ENCODE measurements around the gene UNC5C. TPM values are rescaled to one million over a fixed set of nuclear protein-coding genes. Genes with fewer than 3 reads are reported as not detected.

The UNC5C gene
- 1 to 10 TPM; 1.6 to 4.4 (median 3.2) TPM for total RNA-seq

GRCh38 chr4:95548738-95549245 is at the start of gene UNC5C:
Gene UNC5C (minus strand): TSS chr4:95548973.
- TF ChIP-seq POLR2A (IDR thresholded peaks at IDR 0.05) (peak; percentile 41 to 59), POLR2AphosphoS5 (IDR thresholded peaks at IDR 0.05) (no peak), CTCF (IDR thresholded peaks at IDR 0.05) (no peak), EP300 (IDR thresholded peaks at IDR 0.05) (no peak)
- H3K27me3 ChIP-seq: peaks cover 39% of the 10 kb centered on the region
- 0% methylated on average over 5 of the region's 37 CpGs; no CpG with 5 or more reads in 1 of the 2 donors for WGBS, 2 donors (ENCODE audit: low coverage in 1 of 2)

GRCh38 chr4:95596676-95597075 is 47.9 kb upstream of the UNC5C start:
- WGBS, 2 donors (ENCODE audit: low coverage in 1 of 2): 92 to 93% methylated on average over 6 to 7 of the region's 7 CpGs
- no peak for TF ChIP-seq POLR2AphosphoS5 (IDR thresholded peaks at IDR 0.05)
- Histone ChIP-seq H3K27ac (no peak overlapping the region), H3K4me3 (no peak overlapping the region), H3K4me1 (no peaks in the 10 kb centered on the region), H3K36me3 (no peaks in the 10 kb centered on the region), H3K9me3 (no peaks in the 10 kb centered on the region), H3K27me3 (no peaks in the 10 kb centered on the region)
- no peak for ATAC-seq

More at GRCh38 chr4:95548738-95549245, at the start of gene UNC5C:
- Histone ChIP-seq H3K27ac (peak within 1 kb of the TSS in 3 of 4 donors; percentile 68 to 84 (median 79)), H3K4me1 (peaks cover 0 to 30% (median 0%) of the 10 kb centered on the region in 3 donors), H3K9me3 (no peaks in the 10 kb centered on the region), H3K36me3 (no peaks in the 10 kb centered on the region), H3K4me3 (peak within 1 kb of the TSS; percentile 35 to 63)
- peak; percentile 85 for ATAC-seq

GRCh38 chr4:95594629-95595028 is 45.9 kb upstream of the UNC5C start:
- Histone ChIP-seq H3K9me3 (no peaks in the 10 kb centered on the region), H3K27ac (no peak overlapping the region), H3K4me3 (no peak overlapping the region), H3K36me3 (no peaks in the 10 kb centered on the region), H3K27me3 (no peaks in the 10 kb centered on the region), H3K4me1 (no peaks in the 10 kb centered on the region)
- TF ChIP-seq POLR2A (IDR thresholded peaks at IDR 0.05): no peak
- no peak for TF ChIP-seq POLR2AphosphoS5 (IDR thresholded peaks at IDR 0.05)
- TF ChIP-seq EP300 (IDR thresholded peaks at IDR 0.05): no peak
- no peak for TF ChIP-seq CTCF (IDR thresholded peaks at IDR 0.05)
- WGBS, 2 donors (ENCODE audit: low coverage in 1 of 2): 80 to 100% methylated on average over 1 of the region's 1 CpG
- ATAC-seq: no peak

GRCh38 chr4:95594013-95594412 is 45.2 kb upstream of the UNC5C start:
- ATAC-seq: no peak
- H3K9me3 ChIP-seq: no peaks in the 10 kb centered on the region
- no peaks in the 10 kb centered on the region for H3K36me3 ChIP-seq
- no peak overlapping the region for H3K27ac ChIP-seq
- no peak overlapping the region for H3K4me3 ChIP-seq
- 88 to 100% methylated on average over 1 of the region's 1 CpG for WGBS, 2 donors (ENCODE audit: low coverage in 1 of 2)
- H3K4me1 ChIP-seq: no peaks in the 10 kb centered on the region
- no peaks in the 10 kb centered on the region for H3K27me3 ChIP-seq
- TF ChIP-seq EP300 (IDR thresholded peaks at IDR 0.05): no peak
- TF ChIP-seq POLR2A (IDR thresholded peaks at IDR 0.05): no peak
- no peak for TF ChIP-seq CTCF (IDR thresholded peaks at IDR 0.05)

- H3K27me3 ChIP-seq: no peaks in the 10 kb centered on the region
- no peak overlapping the region for H3K4me3 ChIP-seq
- H3K36me3 ChIP-seq: no peaks in the 10 kb centered on the region
- H3K4me1 ChIP-seq: no peaks in the 10 kb centered on the region
- H3K27ac ChIP-seq: no peak overlapping the region
- WGBS, 2 donors (ENCODE audit: low coverage in 1 of 2): 59 to 68% methylated on average over 5 of the region's 5 CpGs
- ATAC-seq: no peak
- H3K9me3 ChIP-seq: no peaks in the 10 kb centered on the region
- TF ChIP-seq EP300 (IDR thresholded peaks at IDR 0.05) (no peak), CTCF (IDR thresholded peaks at IDR 0.05) (no peak), POLR2A (IDR thresholded peaks at IDR 0.05) (no peak), POLR2AphosphoS5 (IDR thresholded peaks at IDR 0.05) (no peak)
Observed at GRCh38 chr4:95591278-95591677, 42.5 kb upstream of the UNC5C start.
